NOMO-1 treated with DMSO at 0.1 percent for 48 hours (cell line): Measurements from ENCODE around the gene SLC7A1.

Source experiments
- DNase-seq: peaks from one replicate; lab custom pipeline; 2025; ENCODE audit not compliant: unreplicated experiment; lab: John Stamatoyannopoulos, UW

Gene SLC7A1

GRCh38 chr13:29491248-29491647 lies 104.2 kb downstream of the SLC7A1 start:
- no peak for DNase-seq

- DNase-seq: no peak
Observed at GRCh38 chr13:29490561-29490885, 105.0 kb downstream of the SLC7A1 start.

GRCh38 chr13:29489650-29490560 lies 105.6 kb downstream of the SLC7A1 start:
- DNase-seq: no peak

- DNase-seq: no peak
Observed at GRCh38 chr13:29487466-29488454, 107.7 kb downstream of the SLC7A1 start.

GRCh38 chr13:29486551-29486950 lies 108.9 kb downstream of the SLC7A1 start:
- no peak for DNase-seq

GRCh38 chr13:29484796-29485195 lies 110.7 kb downstream of the SLC7A1 start:
- DNase-seq: no peak

GRCh38 chr13:29484236-29484635 lies 111.3 kb downstream of the SLC7A1 start:
- no peak for DNase-seq

GRCh38 chr13:29483623-29484022 lies 111.9 kb downstream of the SLC7A1 start:
- DNase-seq: no peak

GRCh38 chr13:29483211-29483610 lies 112.3 kb downstream of the SLC7A1 start:
- no peak for DNase-seq

- DNase-seq: no peak
Observed at GRCh38 chr13:29482504-29482903, 113.0 kb downstream of the SLC7A1 start.

GRCh38 chr13:29481603-29482002 lies 113.9 kb downstream of the SLC7A1 start:
- DNase-seq: no peak

- DNase-seq: no peak
Observed at GRCh38 chr13:29480893-29481525, 114.5 kb downstream of the SLC7A1 start.

GRCh38 chr13:29479716-29480492 lies 115.6 kb downstream of the SLC7A1 start:
- no peak for DNase-seq

- no peak for DNase-seq
Observed at GRCh38 chr13:29476046-29476445, 119.4 kb downstream of the SLC7A1 start.

GRCh38 chr13:29474991-29475390 lies 120.5 kb downstream of the SLC7A1 start:
- no peak for DNase-seq

GRCh38 chr13:29473166-29473565 lies 122.3 kb downstream of the SLC7A1 start:
- no peak for DNase-seq

- peak; percentile 66 for DNase-seq
Observed at GRCh38 chr13:29472332-29472961, 123.0 kb downstream of the SLC7A1 start.

GRCh38 chr13:29471551-29471950 lies 123.9 kb downstream of the SLC7A1 start:
- peak; percentile 90 for DNase-seq

GRCh38 chr13:29465741-29466293 lies 129.7 kb downstream of the SLC7A1 start:
- DNase-seq: no peak
